ENCODE data around the gene RBKS. TPM values are rescaled to one million over a fixed set of nuclear protein-coding genes. Genes with fewer than 3 reads are reported as not detected.

RBKS gene
- total RNA-seq, 1 donor from 2014 or later = 2.0 TPM

DNA sequence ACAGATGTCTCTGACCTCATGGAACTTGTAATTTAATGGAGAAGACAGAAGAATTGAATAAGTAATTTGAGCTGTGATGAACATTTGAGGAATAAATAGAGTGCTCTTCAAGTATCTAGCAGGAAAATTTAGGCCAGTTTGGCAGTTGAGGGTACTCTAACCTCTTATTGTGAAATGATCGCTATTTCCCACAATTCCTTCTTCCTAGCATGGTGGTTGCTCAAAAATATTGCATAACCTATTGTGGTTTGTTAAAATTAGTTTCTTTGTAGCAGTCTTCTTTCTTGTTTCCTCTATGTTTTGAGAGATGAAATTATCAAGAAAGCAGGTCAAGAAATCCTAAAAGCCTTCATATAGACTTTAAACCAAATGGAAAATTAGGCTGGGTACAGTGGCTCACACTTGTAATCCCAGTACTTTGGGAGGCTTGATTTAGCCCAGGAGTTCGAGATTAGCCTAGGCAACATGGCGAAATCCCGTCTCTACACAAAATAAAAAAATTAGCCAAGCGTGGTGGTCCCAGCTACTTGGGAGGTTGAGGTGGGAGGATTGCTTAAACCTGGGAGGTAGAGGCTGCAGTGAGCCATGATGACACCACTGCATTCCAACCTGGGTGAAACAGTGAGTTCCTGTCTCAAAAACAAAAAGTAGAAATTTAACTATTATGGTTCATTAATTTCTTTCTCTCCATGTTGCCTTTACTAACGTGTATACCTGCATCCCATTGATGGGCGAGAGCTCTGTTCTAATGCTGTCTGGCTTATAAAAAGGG, 58.7 kb downstream of the RBKS start:
- no peak for DNase-seq (ENCODE audit: low spot score)
- no peaks in the 10 kb centered on the region for H3K9me3 Mint-ChIP-seq (ENCODE audit: unreplicated experiment)
- TF ChIP-seq, protein P1, sequence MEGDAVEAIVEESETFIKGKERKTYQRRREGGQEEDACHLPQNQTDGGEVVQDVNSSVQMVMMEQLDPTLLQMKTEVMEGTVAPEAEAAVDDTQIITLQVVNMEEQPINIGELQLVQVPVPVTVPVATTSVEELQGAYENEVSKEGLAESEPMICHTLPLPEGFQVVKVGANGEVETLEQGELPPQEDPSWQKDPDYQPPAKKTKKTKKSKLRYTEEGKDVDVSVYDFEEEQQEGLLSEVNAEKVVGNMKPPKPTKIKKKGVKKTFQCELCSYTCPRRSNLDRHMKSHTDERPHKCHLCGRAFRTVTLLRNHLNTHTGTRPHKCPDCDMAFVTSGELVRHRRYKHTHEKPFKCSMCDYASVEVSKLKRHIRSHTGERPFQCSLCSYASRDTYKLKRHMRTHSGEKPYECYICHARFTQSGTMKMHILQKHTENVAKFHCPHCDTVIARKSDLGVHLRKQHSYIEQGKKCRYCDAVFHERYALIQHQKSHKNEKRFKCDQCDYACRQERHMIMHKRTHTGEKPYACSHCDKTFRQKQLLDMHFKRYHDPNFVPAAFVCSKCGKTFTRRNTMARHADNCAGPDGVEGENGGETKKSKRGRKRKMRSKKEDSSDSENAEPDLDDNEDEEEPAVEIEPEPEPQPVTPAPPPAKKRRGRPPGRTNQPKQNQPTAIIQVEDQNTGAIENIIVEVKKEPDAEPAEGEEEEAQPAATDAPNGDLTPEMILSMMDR (IDR thresholded peaks at IDR 0.05; ENCODE audit: unreplicated experiment) = no peak
- no peaks in the 10 kb centered on the region for H3K36me3 Mint-ChIP-seq (ENCODE audit: low read depth, unreplicated experiment)
- no peaks in the 10 kb centered on the region for H3K27me3 Mint-ChIP-seq (ENCODE audit: unreplicated experiment)
- no peaks in the 10 kb centered on the region for H3K4me1 Mint-ChIP-seq (ENCODE audit: unreplicated experiment)
- no peak overlapping the region for H3K4me3 Mint-ChIP-seq (ENCODE audit: unreplicated experiment)
- no peak overlapping the region for H3K27ac Mint-ChIP-seq (ENCODE audit: unreplicated experiment)

- TF ChIP-seq, protein P1 (IDR thresholded peaks at IDR 0.05; ENCODE audit: unreplicated experiment) = no peak
- Mint-ChIP-seq H3K4me1 (ENCODE audit: unreplicated experiment) (no peaks in the 10 kb centered on the region), H3K4me3 (ENCODE audit: unreplicated experiment) (no peak overlapping the region), H3K36me3 (ENCODE audit: low read depth, unreplicated experiment) (no peaks in the 10 kb centered on the region), H3K9me3 (ENCODE audit: unreplicated experiment) (no peaks in the 10 kb centered on the region), H3K27ac (ENCODE audit: unreplicated experiment) (no peak overlapping the region), H3K27me3 (ENCODE audit: unreplicated experiment) (no peaks in the 10 kb centered on the region)
- no peak for DNase-seq (ENCODE audit: low spot score)
These were observed 59.5 kb downstream of the RBKS start for GRCh38 chr2:27830656-27831055.

GRCh38 chr2:27829791-27830190, 60.4 kb downstream of the RBKS start:
- H3K4me3 Mint-ChIP-seq (ENCODE audit: unreplicated experiment) = no peak overlapping the region
- no peaks in the 10 kb centered on the region for H3K4me1 Mint-ChIP-seq (ENCODE audit: unreplicated experiment)
- no peaks in the 10 kb centered on the region for H3K27me3 Mint-ChIP-seq (ENCODE audit: unreplicated experiment)
- no peaks in the 10 kb centered on the region for H3K36me3 Mint-ChIP-seq (ENCODE audit: low read depth, unreplicated experiment)
- TF ChIP-seq, protein P1 (IDR thresholded peaks at IDR 0.05; ENCODE audit: unreplicated experiment) = no peak
- no peak overlapping the region for H3K27ac Mint-ChIP-seq (ENCODE audit: unreplicated experiment)
- no peak for DNase-seq (ENCODE audit: low spot score)
- H3K9me3 Mint-ChIP-seq (ENCODE audit: unreplicated experiment) = no peaks in the 10 kb centered on the region

- Mint-ChIP-seq H3K27me3 (ENCODE audit: unreplicated experiment) (no peaks in the 10 kb centered on the region), H3K4me3 (ENCODE audit: unreplicated experiment) (no peak overlapping the region), H3K36me3 (ENCODE audit: low read depth, unreplicated experiment) (no peaks in the 10 kb centered on the region), H3K27ac (ENCODE audit: unreplicated experiment) (no peak overlapping the region), H3K9me3 (ENCODE audit: unreplicated experiment) (no peaks in the 10 kb centered on the region), H3K4me1 (ENCODE audit: unreplicated experiment) (no peaks in the 10 kb centered on the region)
- no peak for DNase-seq (ENCODE audit: low spot score)
- TF ChIP-seq, protein P1 (IDR thresholded peaks at IDR 0.05; ENCODE audit: unreplicated experiment) = no peak
These were observed 61.9 kb downstream of the RBKS start for GRCh38 chr2:27828305-27828704.

- no peaks in the 10 kb centered on the region for H3K4me1 Mint-ChIP-seq (ENCODE audit: unreplicated experiment)
- H3K9me3 Mint-ChIP-seq (ENCODE audit: unreplicated experiment) = no peaks in the 10 kb centered on the region
- TF ChIP-seq, protein P1 (IDR thresholded peaks at IDR 0.05; ENCODE audit: unreplicated experiment) = no peak
- no peaks in the 10 kb centered on the region for H3K27me3 Mint-ChIP-seq (ENCODE audit: unreplicated experiment)
- H3K36me3 Mint-ChIP-seq (ENCODE audit: low read depth, unreplicated experiment) = no peaks in the 10 kb centered on the region
- H3K27ac Mint-ChIP-seq (ENCODE audit: unreplicated experiment) = no peak overlapping the region
- no peak overlapping the region for H3K4me3 Mint-ChIP-seq (ENCODE audit: unreplicated experiment)
- DNase-seq (ENCODE audit: low spot score) = no peak
These were observed 65.8 kb downstream of the RBKS start for GRCh38 chr2:27824401-27824800.
